Measurements from ENCODE around the gene RAI1. TPM values are rescaled to one million over a fixed set of nuclear protein-coding genes. Genes with fewer than 3 reads are reported as not detected.

RAI1 gene
- total RNA-seq, 1 experiment from 2014 or later, result 2.8 TPM

DNA sequence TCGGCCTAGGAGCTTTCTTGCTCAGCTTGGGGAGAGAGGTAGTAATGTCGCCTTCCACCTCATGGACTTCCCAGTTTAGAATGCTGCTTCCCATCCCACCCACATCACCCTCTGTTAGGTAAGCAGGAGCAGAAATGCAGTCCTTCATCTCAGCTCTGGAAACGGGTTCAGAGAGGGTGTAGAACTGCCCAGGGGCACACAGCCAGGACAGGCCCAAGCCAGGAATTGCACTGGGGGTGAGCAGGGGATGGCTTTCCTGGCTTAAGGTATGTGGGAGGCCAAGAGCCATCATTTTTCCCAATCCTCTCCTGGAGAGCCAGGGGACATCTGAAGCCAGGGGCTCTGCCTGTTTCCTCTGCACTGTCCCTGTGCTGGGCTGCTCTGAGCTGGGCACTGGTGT lies 33.6 kb downstream of the RAI1 start:
- no peak for DNase-seq (ENCODE audit: low read depth)

DNA sequence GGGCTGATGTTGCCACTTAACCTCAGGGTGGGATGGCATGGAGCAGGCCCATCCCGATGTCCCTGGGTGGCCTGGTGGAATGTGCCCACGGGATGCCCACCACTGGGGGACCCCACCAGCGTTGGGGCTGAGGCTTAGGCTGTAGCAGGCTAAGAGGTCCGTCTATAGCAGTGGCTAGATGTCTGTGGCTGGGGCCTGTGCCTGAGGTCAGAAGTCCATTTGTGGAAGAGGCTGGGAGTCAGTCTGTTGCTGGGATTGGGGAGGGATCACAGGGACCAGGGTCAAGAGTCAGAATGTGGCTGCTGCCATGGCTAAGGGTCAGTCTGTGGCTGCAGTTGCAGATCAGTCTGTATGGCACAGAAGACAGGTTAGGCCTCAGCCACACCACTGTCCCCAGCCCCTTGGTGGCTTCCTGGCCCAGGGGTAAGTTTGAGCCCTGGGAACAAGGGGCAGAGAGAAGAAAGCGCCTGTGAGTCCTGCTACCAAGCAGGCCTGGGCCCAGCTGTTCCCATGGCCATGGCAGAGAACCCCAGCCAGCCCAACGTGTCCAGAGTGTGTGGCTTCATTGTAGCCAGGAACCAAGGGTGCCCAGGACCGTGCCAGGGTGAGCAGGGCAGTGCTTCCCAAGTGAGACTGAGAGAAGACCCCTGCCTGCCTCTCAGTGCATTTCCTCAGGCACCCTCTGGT lies 35.7 kb downstream of the RAI1 start:
- no peak for DNase-seq (ENCODE audit: low read depth)

DNA sequence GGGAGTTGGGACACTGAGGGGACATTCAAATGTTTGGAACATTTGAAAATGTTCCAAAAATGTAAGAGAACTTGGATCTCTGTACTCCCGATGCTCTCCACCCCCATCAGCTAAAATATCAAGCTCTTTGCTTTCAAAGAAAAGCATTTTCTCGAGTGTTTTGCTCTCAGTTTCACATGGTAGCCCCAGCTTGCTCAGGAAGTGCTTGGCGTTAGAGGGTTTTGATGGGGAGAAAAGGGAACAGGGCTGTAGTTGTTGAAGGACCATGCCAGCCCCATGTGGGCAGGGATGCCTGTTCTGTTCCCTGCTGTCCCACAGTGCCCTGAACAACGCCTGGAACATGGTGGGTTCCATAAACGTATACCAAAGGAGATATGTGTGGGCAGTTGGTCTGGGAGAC lies 37.0 kb downstream of the RAI1 start:
- DNase-seq (ENCODE audit: low read depth), result no peak

DNA sequence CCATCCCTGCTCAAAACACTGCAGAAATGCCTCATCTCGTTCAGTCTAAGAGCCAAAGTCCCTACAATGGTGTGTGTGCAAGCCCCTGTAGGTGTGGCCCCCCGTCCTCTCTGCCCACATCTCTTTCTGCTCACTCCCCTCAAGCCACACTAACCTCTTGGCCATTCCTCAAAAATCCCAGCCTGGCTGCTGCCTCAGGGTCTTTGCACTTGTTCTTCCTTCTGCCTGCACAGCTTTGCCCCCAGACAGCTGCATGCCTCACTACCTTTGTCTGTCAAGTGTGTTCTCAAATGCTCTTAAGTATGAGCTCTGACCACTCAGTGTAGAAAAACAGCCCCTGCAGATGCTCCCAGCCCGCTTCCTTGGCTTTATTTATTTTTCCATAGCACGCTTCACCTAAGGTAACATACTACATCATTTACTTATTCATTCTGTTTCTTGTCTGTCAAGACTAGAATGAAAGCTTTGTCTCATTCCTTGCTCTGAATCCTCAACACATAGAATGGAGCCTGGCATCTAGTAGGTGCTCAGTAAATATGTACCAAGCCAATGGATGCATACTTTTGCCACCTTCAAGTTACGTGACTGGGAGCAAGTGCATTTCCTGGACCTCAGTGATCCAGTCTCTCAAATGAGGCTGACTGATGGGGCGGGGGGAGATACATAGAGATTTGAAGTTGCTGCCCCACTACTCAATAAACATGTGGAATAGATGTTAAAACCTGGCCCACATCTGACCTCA lies 38.1 kb downstream of the RAI1 start:
- DNase-seq (ENCODE audit: low read depth), result no peak

DNA sequence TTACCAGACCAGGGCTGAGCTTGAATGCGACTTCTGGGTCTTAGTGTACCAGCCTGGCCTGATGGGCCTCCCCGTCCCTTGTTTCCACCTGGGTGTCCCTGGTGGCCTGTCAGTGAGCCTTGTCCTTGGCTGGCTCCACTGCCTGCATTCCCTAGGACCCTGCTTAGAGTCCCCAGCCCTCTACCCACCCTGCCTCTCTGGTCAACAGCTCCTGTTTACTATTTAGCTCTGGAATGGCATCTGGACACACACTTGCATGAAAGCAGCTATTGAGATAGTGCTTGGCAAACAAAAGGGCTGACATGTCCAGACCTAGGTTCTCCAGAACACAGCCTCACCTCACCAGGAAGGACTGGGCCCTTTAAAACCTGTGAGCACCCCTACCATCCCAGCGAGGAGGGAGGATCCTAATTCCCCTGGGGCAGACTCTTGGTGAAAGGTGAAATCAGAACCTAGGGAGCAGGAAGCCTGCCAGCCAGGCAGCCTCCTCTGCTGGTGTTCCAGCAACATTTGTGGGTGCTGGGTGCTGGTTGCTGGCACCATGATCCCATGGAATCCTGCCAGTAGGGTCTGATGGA lies 38.8 kb downstream of the RAI1 start:
- DNase-seq (ENCODE audit: low read depth), result no peak

DNA sequence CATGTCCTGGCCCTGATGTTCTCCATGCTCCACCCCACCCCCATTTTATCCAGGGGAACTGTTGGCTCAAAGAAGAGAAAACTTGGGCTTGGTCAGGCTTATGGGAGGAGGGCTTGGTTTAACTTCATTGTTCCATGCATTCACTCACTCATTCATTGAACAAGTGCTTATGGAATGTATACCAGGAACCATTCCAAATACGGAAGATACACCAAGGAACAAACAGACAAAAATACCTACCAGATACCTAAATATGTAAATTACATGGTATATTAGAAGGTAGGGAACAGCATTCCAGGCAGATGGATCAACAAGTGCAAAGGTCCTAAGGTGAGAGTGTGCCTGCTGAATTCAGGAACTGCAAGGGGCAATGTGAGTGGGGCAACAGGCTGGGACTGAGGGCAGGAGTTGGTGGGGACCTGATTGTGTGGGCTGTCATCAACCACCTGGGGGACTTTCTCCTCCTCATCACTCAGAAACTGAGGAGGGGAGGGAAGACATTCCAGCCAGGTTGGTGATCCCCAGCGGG lies 39.9 kb downstream of the RAI1 start:
- no peak for DNase-seq (ENCODE audit: low read depth)

DNA sequence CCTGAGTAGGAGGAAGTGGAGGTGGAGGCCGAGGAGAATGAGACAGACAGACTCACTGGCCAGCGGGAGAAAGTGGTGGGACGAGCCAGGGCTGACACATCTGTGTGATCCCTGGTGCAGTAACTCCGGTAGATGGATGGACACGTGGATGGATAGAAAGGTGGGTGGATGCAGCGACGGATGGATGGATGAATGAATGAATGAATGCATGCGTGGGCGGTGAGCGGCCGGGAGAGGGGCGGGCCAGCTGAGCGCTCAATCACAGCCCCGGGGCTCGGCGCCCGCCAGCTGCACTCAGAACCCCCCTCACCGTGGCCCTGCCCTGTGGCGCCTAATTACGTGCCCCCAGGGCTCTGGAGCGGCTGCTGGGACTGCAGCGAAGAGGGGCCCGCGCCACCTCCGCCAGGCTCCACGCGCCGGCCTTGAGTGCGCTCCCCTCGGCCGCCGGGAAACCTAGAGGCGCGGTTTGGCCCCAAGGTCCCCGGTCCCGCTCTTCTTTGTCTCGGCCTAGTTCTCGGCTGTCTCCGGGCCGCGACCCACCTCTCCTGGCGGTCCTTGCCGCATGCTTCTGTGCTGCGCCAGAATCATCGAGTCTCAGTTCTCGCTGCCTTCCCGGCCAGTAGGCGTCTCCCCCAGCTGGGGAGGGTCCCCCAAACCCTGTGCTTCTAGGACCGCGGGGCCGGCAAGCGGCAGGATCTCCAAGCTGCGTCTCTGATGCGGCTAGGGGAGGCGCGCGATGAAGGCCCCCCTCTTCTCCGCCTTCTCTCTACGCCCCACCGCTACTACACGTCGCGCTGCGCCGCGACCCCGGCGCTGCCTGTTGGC lies 41.0 kb downstream of the RAI1 start:
- no peak for DNase-seq (ENCODE audit: low read depth)

DNA sequence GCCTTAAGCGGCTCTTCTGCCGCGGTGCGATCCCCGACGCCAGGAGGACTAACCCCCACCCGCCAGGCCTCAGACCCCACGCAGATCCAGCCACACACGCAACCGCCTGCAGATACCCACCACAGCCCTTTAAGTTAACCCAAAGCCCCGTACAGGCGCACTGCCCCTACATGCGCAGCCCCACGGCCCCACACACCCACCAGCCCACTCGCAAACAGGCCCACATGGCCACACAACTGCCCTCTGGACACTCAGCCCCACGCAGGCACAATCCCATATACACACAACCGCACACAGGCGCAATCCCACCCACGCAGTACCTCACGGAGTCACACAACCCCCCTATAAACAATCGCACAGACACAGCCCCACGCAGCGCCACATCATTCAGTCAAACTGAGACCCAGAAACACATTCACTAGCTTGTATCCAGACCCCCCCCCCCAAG lies 41.7 kb downstream of the RAI1 start:
- DNase-seq (ENCODE audit: low read depth), result no peak

DNA sequence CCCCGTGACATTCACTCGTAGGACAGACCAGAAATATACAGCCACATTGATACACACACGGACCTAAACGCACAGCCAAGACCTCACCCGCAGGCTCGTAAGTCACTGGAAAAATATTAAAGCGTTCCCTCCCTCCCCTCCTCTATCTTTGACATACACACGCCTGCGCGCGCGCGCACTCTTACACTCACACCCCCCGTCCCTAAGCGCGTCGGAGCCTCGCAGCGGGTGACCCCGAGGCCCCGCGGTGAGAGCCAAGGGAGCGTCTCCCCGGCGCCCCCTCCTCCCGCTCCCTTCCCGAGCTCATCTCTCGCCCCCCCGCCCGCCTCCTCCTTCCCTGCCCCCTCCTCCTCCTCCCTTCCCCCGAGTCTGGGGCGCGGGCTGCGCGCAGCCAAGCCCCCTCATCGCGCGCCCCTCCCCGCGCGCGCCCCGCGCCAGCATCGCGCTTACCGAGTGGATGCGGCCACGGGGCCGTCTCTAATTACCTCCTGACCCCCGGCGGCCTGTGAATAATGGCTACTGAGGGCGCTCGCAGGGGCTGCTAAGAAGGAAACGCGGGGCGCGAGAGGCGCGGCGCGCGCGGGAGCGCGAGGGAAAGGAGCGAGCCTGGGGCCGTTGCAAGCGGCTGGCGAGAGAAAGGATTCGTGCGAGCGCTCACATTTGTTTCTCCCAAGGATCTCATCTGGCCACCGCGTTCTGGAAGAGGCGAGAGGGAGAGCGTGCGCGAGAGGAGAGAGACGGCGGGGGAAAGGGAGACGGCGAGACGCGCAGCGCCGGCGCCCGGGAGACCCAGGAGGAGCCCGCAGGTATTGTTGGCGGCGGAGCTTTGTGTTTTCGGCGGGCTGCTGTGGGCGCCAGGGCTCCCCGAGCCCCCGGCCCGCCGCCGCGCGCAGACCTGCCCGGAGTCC lies 42.4 kb downstream of the RAI1 start:
- peak; percentile 51 for DNase-seq (ENCODE audit: low read depth)

DNA sequence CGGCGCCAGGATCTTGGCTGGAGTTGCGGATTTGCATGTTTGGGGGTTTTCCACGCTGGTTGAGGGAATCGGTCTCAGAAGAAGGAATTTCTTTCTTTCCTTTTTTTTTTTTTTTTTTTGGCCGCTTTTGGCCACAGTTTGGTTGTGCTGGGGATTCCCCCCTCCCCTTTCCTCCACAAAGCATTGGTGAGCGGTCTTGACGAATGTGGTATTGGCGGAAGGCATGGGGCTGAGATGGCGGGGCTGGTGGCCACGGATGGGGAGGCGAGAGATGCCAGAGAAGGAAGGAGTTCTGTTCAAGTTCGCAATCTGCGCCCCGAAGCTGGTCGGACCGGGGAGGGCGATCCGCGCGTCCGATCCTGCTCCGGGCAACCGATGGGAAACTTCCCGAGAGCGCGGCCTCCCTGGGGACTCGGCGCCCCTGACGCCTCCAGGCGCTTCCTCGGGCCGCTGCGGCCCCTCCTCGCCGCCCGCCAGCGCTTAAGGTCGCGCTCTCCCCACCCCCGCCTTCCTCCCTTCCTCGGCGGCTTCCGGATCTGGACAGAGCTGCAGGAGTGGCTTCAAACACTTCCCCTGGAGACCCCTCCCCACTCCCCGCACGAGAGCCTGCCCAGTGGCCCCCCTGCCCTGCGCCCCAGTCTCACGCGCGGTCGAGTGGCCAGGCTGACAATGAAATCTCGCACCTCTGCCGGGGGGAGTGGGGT lies 43.2 kb downstream of the RAI1 start:
- DNase-seq (ENCODE audit: low read depth), result peak; percentile 32

DNA sequence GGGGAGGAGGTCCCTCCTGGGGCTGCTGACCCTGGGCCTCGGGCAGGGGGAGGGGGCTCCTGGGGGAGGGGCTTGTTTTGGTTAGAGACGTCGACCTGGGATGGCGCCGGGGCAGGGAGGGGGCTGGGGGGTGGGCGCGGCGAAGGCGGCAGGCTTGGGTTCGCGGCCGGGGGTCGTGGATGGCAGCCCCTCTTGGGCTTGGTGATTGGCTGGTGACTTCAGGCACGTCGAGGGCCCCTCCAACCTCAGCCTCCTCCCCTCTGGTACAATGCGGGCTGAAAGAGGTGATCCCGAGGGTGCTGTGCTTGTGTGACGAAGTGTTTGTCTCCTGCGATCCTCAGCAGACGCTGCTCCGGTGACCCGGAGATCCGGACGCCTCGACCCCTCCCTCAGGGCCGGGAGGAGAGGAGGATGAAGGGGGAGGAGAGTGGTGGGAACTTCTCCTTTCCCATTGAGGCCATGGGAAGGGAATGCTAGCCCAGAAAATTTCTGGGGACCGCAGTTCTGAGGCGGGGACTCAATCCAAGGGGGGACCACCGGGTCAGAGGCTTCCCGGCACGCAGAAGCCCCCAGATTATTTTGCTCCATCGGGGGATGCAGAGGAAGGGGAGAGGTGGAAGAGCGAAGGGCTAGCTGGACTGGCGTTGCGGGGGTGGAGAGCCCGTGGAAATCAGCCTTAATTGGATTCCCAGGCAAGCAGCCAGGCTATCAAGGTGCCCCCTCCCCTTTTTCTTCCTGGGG lies 43.9 kb downstream of the RAI1 start:
- no peak for DNase-seq (ENCODE audit: low read depth)

DNA sequence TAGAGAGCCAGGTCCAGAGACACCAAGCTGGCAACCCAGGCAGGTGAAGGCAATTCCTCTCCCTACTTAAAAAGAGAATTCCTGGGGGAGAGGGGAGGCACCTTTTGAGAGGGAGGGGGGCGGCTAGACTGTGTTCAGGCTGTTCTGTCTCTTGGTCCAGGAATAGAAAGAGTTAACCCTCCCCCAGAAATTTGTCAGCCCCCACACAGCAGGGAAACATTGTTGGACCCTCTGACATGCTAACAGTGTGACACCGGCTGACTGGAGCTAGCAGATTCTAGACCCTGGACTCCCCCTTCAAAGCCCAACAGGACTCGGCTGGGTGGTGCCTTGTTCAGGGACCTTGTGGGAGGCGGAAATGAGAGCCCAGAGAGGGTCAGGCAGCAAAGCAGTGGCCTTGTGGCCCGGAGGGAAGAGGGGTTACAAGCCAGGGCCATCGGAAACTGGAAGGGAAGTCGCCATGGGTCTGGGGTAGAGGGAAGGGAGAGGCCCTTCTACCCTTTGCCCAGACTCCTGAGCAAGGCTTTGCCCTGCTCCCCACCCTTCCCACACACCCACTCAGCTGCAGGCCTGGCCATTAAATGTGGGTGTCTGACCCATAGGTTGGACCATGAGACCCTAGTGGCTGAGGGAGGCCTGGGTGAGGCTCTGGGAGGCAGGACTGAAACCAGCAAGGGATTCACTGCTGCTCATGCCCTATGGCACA lies 44.6 kb downstream of the RAI1 start:
- no peak for DNase-seq (ENCODE audit: low read depth)

DNA sequence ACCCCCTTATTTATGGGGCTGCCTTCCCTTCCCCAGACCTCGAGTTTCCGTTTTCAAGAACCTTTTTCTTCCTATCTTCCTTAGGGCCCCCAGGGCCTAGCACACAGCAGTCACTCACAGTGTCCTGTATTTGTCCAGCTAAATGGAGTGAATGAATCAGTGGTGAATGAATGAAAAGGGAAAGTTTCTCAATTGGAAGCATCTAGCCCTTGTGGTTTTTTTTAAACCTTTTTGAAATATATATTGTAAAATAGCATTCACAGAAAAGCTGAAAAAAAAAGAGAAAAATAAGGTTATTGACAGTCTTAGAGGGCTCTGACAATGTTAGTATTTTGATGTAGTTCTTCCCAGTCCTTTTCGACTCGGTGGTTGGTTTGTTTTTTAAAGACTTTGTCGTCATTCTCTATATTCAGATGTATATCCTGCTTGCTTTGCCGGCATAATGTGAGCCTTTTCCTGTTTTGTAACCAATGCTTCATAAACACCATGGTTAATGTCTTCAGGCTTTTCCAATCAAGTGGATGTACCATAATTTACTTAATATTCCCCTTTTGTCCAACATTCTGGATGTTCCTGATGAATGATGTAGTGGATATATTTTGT lies 45.3 kb downstream of the RAI1 start:
- DNase-seq (ENCODE audit: low read depth), result peak; percentile 49

DNA sequence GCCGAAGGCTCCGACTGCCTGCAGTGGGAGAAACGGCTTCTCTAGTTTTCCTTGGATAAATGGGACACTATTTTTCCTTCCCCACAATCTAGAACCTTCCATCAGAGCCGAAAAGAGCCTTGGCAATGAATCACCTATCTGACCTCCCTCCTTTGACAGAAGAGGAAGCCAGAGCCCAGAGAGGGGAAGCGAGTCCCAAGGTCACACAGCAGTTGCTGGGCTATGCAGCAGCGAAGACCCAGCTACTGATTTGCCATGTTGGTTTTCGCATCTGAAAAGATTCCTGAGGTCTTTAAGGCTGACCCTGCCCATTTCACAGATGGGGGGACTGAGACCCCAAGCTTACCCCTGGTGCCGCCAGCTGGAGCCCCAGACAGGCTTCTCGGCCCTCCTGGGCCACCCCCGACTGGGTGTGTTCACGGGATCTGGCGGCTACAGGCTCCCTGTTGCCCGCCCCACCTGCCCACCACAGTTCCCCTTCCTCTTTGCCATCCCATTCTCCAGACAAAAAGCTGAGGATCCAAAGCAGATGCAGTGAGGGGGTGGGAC lies 45.9 kb downstream of the RAI1 start:
- DNase-seq (ENCODE audit: low read depth), result no peak

DNA sequence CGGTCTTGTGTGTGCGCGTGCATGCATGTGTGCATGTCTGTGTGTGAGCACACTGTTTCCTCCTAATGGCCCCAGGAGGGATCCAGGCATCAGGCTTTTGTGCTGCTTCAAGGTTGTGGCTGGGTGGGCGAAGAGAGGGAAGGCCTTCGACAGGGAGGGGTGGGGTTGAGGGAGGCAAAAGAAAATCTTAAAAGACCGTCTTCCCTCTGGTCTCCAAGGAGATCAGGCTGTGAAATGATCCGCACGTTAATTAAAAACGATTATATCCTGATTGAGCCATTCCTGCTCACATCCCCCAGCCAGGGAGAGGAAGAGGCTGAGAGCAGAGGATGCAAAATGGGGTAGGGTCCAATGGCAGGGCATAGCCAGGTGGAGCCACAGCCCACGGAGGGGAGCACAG lies 46.9 kb downstream of the RAI1 start:
- DNase-seq (ENCODE audit: low read depth), result no peak

DNA sequence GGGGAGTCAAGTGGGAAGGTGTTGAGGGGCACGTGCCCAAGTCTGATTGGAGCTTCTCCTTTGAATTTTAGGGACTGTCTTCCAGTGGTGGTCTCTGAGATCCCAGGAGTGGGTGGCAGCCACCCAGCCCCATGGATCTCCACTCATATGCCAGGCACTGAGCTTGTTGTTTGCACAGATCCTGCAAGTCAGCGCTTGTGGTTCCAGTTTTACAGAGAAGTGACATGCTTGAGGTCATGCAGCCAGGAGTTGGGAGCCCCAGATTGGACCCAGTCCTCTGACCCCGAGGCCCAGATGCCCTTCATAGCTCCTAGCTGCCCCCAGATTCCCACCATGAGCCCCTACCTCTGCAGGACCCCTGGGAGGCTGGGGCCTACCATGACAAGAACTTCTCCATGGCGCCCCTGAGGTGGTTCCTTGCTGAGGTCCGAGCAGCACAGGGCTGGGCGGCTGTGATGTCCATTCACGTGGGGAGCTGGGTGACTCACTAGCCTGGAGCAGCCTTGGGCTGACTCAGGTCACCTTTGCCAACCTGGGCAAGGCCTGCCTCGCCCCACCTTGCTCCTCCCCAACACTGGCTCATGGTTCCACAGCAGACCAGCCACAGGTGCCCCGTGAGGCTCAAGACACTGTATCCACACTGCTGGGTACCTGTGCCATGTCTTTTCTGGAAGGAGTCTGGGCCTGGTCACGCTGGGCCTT lies 47.4 kb downstream of the RAI1 start:
- DNase-seq (ENCODE audit: low read depth), result no peak

DNA sequence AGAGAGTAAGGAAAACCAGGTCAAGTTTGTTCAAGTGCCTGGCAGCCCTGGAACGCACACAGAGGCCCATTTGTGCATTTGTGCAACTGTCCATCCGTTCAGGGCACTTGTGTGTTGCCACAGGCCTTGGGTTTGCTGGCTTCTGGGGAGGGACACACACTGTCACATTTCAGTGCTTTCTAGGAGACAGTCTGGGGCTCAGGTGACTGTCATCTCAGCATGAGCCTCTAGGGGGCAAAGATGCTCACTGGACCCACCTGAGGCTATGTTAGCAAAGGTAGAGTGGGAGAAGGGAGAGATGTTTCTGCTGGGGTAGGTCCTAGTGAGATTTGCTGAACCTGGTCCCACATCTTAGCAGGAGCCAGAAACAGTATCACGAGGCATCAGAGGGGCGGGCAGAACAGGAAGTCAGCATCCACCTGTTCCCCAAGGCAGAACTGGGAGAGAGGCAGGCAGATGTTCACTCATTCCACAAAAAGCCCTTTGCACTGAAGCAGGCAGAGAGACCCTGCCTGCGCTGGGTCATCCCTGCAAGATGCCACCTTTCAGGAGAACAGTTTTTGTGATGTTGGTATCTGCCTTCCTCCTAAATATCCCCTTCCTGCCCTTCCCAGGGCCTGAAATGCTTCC lies 48.5 kb downstream of the RAI1 start:
- no peak for DNase-seq (ENCODE audit: low read depth)
